GM21825 (cell line): ENCODE results near the gene GMDS.
A peak's percentile ranks its signal among the peaks of the same experiment; 100 is the strongest.

Experiments
- ATAC-seq: cut with Tn5 transposase; IDR thresholded peaks from one replicate; pipeline ENCODE4 v1.9.1; 2021; ENCODE audit warnings: mild to moderate bottlenecking, moderate library complexity; ENCODE audit not compliant: unreplicated experiment

GMDS gene

GRCh38 chr6:1817033-1817761 lies 428.2 kb downstream of the GMDS start:
- ATAC-seq: no peak

GRCh38 chr6:1815827-1816452 lies 429.5 kb downstream of the GMDS start:
- no peak for ATAC-seq

- no peak for ATAC-seq
Observed at GRCh38 chr6:1814279-1814678, 431.1 kb downstream of the GMDS start.

- no peak for ATAC-seq
Observed at GRCh38 chr6:1812487-1812886, 432.9 kb downstream of the GMDS start.

GRCh38 chr6:1812034-1812433 lies 433.4 kb downstream of the GMDS start:
- ATAC-seq: no peak

GRCh38 chr6:1810880-1811279 lies 434.5 kb downstream of the GMDS start:
- ATAC-seq: no peak

- no peak for ATAC-seq
Observed at GRCh38 chr6:1809291-1809988, 436.0 kb downstream of the GMDS start.

GRCh38 chr6:1806935-1807334 lies 438.5 kb downstream of the GMDS start:
- ATAC-seq: no peak

GRCh38 chr6:1802491-1803395 lies 442.7 kb downstream of the GMDS start:
- ATAC-seq: no peak

- ATAC-seq: no peak
Observed at GRCh38 chr6:1801401-1801800, 444.0 kb downstream of the GMDS start.

GRCh38 chr6:1800845-1801244 lies 444.6 kb downstream of the GMDS start:
- ATAC-seq: no peak

GRCh38 chr6:1798965-1799325 lies 446.5 kb downstream of the GMDS start:
- ATAC-seq: no peak

- no peak for ATAC-seq
Observed at GRCh38 chr6:1798303-1798964, 447.0 kb downstream of the GMDS start.

GRCh38 chr6:1797801-1798200 lies 447.6 kb downstream of the GMDS start:
- ATAC-seq: no peak

- peak; percentile 86 for ATAC-seq
Observed at GRCh38 chr6:1796706-1797529, 448.5 kb downstream of the GMDS start.

- no peak for ATAC-seq
Observed at GRCh38 chr6:1795910-1796309, 449.5 kb downstream of the GMDS start.

GRCh38 chr6:1792989-1793388 lies 452.4 kb downstream of the GMDS start:
- no peak for ATAC-seq

- no peak for ATAC-seq
Observed at GRCh38 chr6:1790684-1791083, 454.7 kb downstream of the GMDS start.

- ATAC-seq: no peak
Observed at GRCh38 chr6:1789092-1789491, 456.3 kb downstream of the GMDS start.

- ATAC-seq: no peak
Observed at GRCh38 chr6:1787894-1788293, 457.5 kb downstream of the GMDS start.
